T-helper 2 cell (primary cell): Measurements from ENCODE around the gene MRPS27.
A peak's percentile ranks its signal among the peaks of the same experiment; 100 is the strongest.
"Not testable (repeated sequence)": the region's sequence is repeated elsewhere in the genome, so short reads cannot be mapped to it uniquely, and the experiment has no call there.

Source experiments
- DNase-seq, 5 experiments: peaks; one replicate each; pipeline versions ENCODE4 v3.0.0 to v3.0.0-alpha.2; 2012 to 2022

Gene MRPS27

GRCh38 chr5:72197393-72197792, 122.6 kb downstream of the MRPS27 start:
- DNase-seq, result no peak

- DNase-seq, result no peak
These were observed 124.5 kb downstream of the MRPS27 start for GRCh38 chr5:72195581-72195980.

DNA sequence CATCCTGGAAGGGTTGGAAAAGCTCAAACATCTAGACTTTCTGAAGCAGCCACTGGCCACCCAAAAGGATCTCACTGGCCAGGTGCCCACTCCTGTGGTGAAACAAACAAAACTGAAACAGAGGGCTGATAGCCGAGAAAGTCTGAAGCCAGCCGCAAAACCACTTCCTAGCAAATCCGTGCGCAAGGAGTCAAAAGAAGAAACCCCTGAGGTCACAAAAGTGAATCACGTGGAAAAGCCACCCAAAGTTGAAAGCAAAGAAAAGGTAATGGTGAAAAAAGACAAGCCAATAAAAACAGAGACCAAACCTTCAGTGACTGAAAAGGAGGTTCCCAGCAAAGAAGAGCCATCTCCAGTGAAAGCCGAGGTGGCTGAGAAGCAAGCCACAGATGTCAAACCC, 125.2 kb downstream of the MRPS27 start:
- peak in 2 of 5 experiments; percentile 61 to 83 for DNase-seq

GRCh38 chr5:72191404-72191803, 128.6 kb downstream of the MRPS27 start:
- no peak for DNase-seq

GRCh38 chr5:72189146-72189545, 130.9 kb downstream of the MRPS27 start:
- no peak for DNase-seq

DNA sequence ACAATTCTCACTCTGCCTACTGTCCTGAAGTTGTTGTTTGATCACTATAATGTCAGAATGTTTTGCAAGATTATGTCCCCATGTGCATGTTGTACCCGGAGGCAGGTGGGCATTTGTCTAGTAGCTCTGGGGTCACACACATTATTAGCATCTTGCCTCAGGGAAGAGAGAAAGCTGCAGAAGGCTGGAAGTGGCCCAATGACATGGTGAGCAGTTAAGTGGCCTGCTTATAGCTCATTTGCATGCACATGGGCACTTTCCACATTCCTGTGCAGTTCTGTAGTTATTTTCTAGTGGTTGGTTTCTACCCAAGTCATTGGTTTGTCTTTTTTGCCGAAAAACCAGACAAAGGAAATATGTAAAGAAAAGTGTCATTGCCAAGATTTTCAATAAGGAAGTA, 131.9 kb downstream of the MRPS27 start:
- no peak for DNase-seq

- no peak for DNase-seq
These were observed 132.5 kb downstream of the MRPS27 start for GRCh38 chr5:72187388-72188075.

DNA sequence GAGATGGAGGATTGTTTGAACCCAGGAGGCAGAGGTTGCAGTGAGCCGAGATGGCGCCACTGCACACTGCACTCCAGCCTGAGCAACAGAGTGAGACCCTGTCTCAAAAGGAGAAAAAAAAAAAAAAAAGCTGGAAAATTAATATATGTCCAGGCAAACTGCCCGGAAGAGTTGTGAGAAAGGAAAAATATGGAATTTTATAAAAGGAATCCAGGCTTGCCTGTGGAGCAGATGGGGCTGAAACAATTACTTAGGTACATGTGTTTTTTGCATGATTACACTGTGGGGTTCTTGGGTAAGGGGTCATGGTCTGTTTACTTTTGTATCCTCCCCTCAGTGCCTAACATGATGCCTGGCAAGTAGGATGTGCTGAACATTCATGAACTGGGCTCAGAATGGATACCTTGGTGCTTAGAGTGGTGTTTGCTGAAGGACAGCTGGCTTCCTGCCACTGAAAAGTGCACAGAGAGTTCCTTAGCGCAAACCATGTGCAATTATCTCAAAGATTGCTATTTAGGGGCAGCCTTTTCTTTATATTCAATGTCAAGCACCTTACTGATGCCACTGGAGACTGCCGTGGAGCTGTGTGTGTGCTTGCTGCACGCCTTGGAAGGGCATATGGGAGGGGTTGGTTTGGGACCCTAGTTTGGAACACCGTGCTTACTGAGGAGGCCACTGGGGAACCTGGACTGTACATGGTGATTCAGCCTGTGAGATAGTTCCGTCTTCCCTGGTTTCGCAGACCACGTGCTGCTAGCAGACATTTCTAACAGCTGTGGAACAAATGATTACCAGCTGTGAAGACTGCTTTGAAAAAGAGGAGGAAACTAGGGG, 134.3 kb downstream of the MRPS27 start:
- DNase-seq, result no peak

DNA sequence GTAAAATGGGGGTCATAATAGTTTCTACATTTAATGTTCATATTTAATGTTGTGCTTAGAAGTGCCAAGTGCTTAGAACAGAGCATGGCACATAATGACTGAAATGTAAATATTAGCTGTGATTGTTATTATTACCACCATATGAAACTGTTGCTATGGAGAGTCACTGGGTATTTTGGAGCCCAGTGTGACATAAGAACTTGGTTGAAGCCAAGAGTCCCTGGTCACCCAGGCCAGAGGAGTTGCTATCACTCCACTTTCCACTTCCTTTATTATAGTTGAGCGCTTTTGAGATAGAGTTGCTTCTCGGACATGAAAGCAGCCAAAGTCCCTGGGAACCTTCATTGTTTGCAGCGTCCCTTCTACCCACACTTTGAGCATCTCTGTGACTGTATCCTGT, 135.6 kb downstream of the MRPS27 start:
- DNase-seq, result no peak

GRCh38 chr5:72183101-72183520, 136.9 kb downstream of the MRPS27 start:
- DNase-seq, result no peak

DNA sequence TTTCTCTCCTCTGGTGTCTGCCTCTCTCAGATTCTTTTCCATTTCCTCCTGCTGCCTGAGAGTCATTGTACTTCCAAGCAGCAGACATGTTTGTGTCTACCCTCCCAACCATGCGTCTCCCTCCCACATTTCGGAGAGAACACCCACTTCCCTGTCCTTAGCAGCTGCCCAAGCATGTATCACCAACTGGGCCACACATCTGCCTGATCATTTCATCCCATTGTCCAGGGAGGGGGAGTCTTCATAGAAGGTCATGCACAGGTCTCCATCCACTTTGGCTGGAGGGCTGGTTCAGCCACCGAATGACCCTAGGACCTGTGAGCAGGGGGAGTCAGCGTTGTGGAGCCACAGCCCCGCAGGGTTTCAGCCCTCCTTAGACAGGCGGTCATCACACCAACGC, 137.4 kb downstream of the MRPS27 start:
- DNase-seq, result no peak

- no peak for DNase-seq
These were observed 139.1 kb downstream of the MRPS27 start for GRCh38 chr5:72180925-72181324.

GRCh38 chr5:72179816-72180440, 140.1 kb downstream of the MRPS27 start:
- no peak for DNase-seq

- DNase-seq, result no peak
These were observed 140.8 kb downstream of the MRPS27 start for GRCh38 chr5:72179028-72179815.

DNA sequence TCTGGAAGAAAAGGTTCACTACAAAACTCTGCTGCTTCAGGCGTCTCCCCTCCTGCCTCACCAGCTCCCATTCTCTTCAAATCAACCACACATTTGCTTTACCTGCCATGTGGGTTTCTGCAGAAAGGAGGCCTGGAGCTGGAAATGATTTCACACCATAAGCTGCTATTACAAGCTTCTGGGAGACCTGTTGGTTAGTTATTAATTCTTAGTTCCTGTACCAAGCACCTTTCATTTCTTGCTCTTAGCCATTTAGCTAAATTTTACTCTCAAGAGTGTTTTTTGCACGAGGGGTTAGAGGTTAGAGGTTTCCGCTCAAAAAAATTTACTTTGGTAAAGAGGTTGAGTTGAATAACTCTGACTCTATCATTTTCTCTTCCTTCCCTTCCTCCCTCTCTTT, 142.5 kb downstream of the MRPS27 start:
- no peak for DNase-seq

DNA sequence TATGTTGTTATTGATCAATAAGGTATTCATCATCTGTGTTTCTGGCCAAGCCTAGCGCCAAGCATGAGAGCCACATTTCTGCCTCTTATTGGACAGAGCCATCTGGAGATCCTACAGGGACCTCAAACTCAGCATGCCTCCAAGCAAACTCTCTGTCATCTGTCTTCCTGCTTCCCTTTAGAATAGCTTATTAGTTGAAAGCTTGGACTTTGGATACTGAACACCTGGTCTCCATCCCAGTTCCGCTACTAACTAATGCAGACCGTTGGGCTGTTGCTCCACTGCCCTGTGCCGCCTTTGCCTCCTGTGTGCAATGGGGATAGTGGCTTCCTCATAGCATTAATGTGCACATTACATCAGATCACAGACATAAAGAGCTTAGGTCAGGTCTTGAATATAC, 147.3 kb downstream of the MRPS27 start:
- no peak for DNase-seq

DNA sequence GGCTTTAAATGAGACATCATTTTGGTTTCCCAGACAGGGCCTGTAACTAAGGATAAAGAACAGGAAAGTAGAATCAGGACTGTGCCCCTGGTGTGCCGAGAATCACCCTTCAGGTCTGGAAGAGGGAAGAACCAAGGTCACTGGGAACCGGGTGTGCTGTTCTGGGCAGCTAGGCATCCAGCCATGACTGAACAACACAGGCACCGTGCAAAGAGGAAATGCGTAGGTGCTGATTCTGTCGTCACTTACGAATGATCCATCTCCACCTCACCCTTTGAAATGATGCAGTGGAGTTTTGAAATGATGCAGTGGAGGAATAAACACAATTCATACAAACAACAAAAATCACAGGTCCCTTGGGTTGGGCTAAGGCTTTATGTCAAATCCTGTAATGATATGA, 148.4 kb downstream of the MRPS27 start:
- peak in 1 of 5 experiments; percentile 5 for DNase-seq

DNA sequence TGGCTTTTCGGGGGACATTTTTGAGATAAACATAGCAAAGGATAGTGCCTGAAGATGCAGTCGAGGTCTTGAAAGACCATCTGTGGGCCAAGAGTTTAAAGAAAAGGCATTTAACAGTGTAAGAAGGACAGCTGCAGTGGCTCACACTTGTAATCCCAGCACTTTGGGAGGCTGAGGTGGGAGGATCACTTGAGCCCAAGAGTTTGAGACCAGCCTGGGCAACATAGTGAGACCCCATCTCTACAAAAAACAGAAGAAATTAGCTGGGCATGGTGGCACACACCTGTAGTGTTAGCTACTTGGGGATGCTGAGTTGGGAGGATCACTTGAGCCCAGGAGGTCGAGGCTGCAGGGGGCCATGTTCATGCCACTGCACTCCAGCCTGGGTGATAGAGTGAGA, 148.9 kb downstream of the MRPS27 start:
- DNase-seq, result not testable (repeated sequence)

- DNase-seq, result no peak
These were observed 149.9 kb downstream of the MRPS27 start for GRCh38 chr5:72170101-72170500.
